Stimulated activated CD4-positive, alpha-beta T cell treated with anti-CD3 and anti-CD28 coated beads, Interleukin-1b, Interleukin-23, amount 100 ng/mL, for 48 hours (primary cell): Measurements from ENCODE around the gene GULP1.

Source experiments
- DNase-seq: peaks from one replicate; pipeline ENCODE4 v3.0.0-alpha.2; 2020

GULP1 gene

GRCh38 chr2:188610050-188610444 lies 318.4 kb downstream of the GULP1 start:
- no peak for DNase-seq

GRCh38 chr2:188610827-188611226 lies 319.2 kb downstream of the GULP1 start:
- no peak for DNase-seq

GRCh38 chr2:188619146-188619545 lies 327.5 kb downstream of the GULP1 start:
- no peak for DNase-seq

- no peak for DNase-seq
These were observed 329.2 kb downstream of the GULP1 start for GRCh38 chr2:188620916-188621315.

- DNase-seq, result no peak
These were observed 331.1 kb downstream of the GULP1 start for GRCh38 chr2:188622601-188623260.

GRCh38 chr2:188623995-188624643 lies 332.4 kb downstream of the GULP1 start:
- DNase-seq, result no peak

GRCh38 chr2:188627471-188627870 lies 335.8 kb downstream of the GULP1 start:
- no peak for DNase-seq

GRCh38 chr2:188628989-188629752 lies 337.5 kb downstream of the GULP1 start:
- no peak for DNase-seq

- no peak for DNase-seq
These were observed 338.3 kb downstream of the GULP1 start for GRCh38 chr2:188629753-188630527.

GRCh38 chr2:188631037-188631809 lies 339.5 kb downstream of the GULP1 start:
- no peak for DNase-seq

- no peak for DNase-seq
These were observed 343.0 kb downstream of the GULP1 start for GRCh38 chr2:188634656-188635055.
